NCI-H1417 treated with DMSO at 0.1 percent for 48 hours (cell line): ENCODE measurements around the gene IL20RB.

ENCODE experiments used
- DNase-seq: peaks from one replicate; lab custom pipeline; 2025; lab: John Stamatoyannopoulos, UW

The IL20RB gene

GRCh38 chr3:137039570-137039969 lies 81.8 kb downstream of the IL20RB start:
- DNase-seq = no peak

GRCh38 chr3:137041251-137041650 lies 83.5 kb downstream of the IL20RB start:
- no peak for DNase-seq

GRCh38 chr3:137041686-137042085 lies 83.9 kb downstream of the IL20RB start:
- no peak for DNase-seq

GRCh38 chr3:137046747-137047146 lies 89.0 kb downstream of the IL20RB start:
- no peak for DNase-seq

GRCh38 chr3:137047240-137047639 lies 89.5 kb downstream of the IL20RB start:
- DNase-seq = no peak

GRCh38 chr3:137050281-137050680 lies 92.5 kb downstream of the IL20RB start:
- DNase-seq = no peak

GRCh38 chr3:137052298-137052697 lies 94.5 kb downstream of the IL20RB start:
- no peak for DNase-seq
